Aorta (tissue), 5 donors: ENCODE measurements around the gene ZNF81. TPM values are rescaled to one million over a fixed set of nuclear protein-coding genes. Genes with fewer than 3 reads are reported as not detected.
"Not testable (repeated sequence)": the region's sequence is repeated elsewhere in the genome, so short reads cannot be mapped to it uniquely, and the experiment has no call there.

Experiments
- ATAC-seq: fragments of 200-7000 bp; cut with Tn5 transposase; one replicate; pipeline ENCODE4 v1.9.1; 2022; ENCODE audit warnings: moderate library complexity; ENCODE audit not compliant: low FRiP score
- DNase-seq, 2 donors: peaks; one replicate each; pipeline ENCODE4 v3.0.0-alpha.2; 2020
- H3K27ac ChIP-seq, 2 donors: one replicate each; pipeline ENCODE4 v1.5.1; 2013; ENCODE audit warnings: low read length in 2 of 2, mild to moderate bottlenecking in 2 of 2, moderate library complexity in 2 of 2, control low read depth in 1 of 2, inconsistent platforms in 1 of 2, low read depth in 1 of 2
- H3K27me3 ChIP-seq, 2 donors: one replicate each; pipeline ENCODE4 v1.6.1; 2013; ENCODE audit warnings: control low read depth in 1 of 2, low read length in 1 of 2, mild to moderate bottlenecking in 1 of 2, moderate library complexity in 1 of 2; ENCODE audit not compliant: insufficient read depth in 2 of 2, control insufficient read depth in 1 of 2
- H3K36me3 ChIP-seq, 2 donors: one replicate each; pipeline ENCODE4 v1.6.1; 2013; ENCODE audit warnings: control low read depth in 1 of 2, low read length in 1 of 2, mild to moderate bottlenecking in 1 of 2; ENCODE audit not compliant: insufficient read depth in 2 of 2, control insufficient read depth in 1 of 2
- H3K4me1 ChIP-seq, 2 donors: one replicate each; pipeline ENCODE4 v1.6.1; 2013; ENCODE audit warnings: low read length in 2 of 2, control low read depth in 1 of 2, mild to moderate bottlenecking in 1 of 2, moderate library complexity in 1 of 2; ENCODE audit not compliant: insufficient read depth in 2 of 2, control insufficient read depth in 1 of 2
- H3K4me3 ChIP-seq, 2 donors: one replicate each; pipeline ENCODE4 v1.5.1; 2013; ENCODE audit warnings: low read length in 2 of 2, control low read depth in 1 of 2, mild to moderate bottlenecking in 1 of 2
- H3K9me3 ChIP-seq: one replicate; pipeline ENCODE4 v1.6.1; 2013; ENCODE audit warnings: mild to moderate bottlenecking, low read length; ENCODE audit not compliant: control insufficient read depth
- WGBS, 2 donors: extraction: QIAGEN DNeasy Blood & Tissue Kit; methylation state at CpG; one replicate each; pipeline ENCODE4 v1.1.7; 2013; 5-methylcytosine and 5-hydroxymethylcytosine counted together
- intact Hi-C, 2 donors: fragments of 100-400 bp; cut with DNase I; formaldehyde crosslinking; loops; one replicate each; pipeline versions ENCODE4 v1.14.2 to v1.15.0; 2022
- polyA plus RNA-seq, 2 donors: library from polyadenylated mRNA; stranded (reverse); fragments of 200-250 nt; gene quantifications; one replicate each; pipeline ENCODE4 v1.2.3, GENCODE V29; 2013
- total RNA-seq, 2 donors: library from RNA; stranded (reverse); fragmentation: NEBNext Ultra II Directional; extraction: Animal tissue kit (Norgen Biotek cat#: 25700); gene quantifications; one replicate each; pipeline ENCODE4 v1.2.1, GENCODE V29; 2021
- donor health status: healthy with polysubstance abuse.
- donor health status: Bipolar disorder and iron deficiency.
- donor health status: DM: no; HTN: no; CAD: no.
- donor health status: DM: no; HTN: no; CAD: no.
- donor health status: DM: yes; HTN: yes; CAD: no.

Gene ZNF81
- total and polyA plus RNA-seq, 4 donors, result 1.1 to 13.3 (median 5.7) TPM

DNA sequence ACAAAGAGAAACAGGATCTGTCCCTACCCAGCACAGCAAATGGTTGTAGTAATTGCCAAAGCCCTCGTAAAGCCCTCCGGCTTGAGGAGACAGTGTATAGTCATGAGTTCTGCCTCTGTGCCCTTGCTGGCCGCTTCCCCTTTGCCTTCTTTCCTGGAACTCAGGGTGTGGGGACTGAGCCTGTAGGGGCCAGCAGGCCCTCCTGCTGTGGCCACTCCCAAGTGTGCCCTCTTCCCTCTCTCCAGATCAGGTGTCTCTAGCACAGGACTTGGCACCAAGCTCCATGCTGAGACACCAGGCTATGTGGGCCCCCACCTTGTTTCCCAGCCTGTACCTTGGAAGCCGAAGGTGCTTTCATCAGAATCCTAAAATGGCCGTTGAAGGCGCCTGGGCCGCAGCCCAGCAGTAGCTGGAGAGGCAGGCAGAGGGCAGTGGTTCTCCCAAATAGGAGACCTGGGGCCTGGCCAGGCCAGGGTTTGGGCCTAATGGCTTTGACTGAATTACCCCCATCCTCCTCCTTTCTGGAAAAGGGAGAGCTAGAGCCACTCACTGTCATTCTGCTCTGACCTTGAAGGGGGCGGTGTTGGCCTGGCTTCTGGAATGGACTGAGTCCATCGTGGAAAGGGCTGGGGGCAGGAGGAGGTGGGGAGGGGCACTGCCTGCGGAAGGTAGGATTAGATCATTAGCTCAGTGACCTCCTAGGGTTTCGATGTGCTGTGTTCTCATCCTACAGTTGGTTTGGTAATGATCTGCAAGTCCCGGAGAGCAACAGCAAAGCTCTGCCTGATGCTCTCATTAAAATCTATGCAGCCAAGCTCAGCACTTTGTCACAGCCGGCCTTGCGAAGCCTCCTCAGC lies 30.1 kb upstream of the ZNF81 start:
- 78 to 84% methylated on average over 12 to 13 of the region's 14 CpGs for WGBS, 2 donors
- H3K4me3 ChIP-seq, H3K27me3 ChIP-seq, intact Hi-C loops, H3K27ac ChIP-seq, H3K9me3 ChIP-seq, DNase-seq, ATAC-seq, H3K4me1 ChIP-seq, H3K36me3 ChIP-seq: not testable (repeated sequence)

DNA sequence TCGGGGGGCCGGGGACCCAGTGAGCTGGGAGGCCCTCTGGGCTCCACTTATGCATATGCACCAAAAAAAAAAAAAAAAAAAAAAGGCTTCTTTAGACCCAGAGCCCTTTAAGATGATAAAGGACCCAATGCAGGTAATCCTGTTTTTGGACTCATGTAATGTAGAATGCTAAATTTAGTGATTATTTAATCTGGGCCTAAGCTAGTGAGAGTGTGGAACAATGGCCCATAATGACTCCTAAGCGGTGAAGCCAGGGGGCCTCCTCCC lies 29.5 kb upstream of the ZNF81 start:
- H3K4me3 ChIP-seq, ATAC-seq, H3K27me3 ChIP-seq, intact Hi-C loops, H3K9me3 ChIP-seq, H3K27ac ChIP-seq, H3K4me1 ChIP-seq, DNase-seq, H3K36me3 ChIP-seq: not testable (repeated sequence)
- WGBS, 2 donors, result 45 to 72% methylated on average over 3 of the region's 3 CpGs

DNA sequence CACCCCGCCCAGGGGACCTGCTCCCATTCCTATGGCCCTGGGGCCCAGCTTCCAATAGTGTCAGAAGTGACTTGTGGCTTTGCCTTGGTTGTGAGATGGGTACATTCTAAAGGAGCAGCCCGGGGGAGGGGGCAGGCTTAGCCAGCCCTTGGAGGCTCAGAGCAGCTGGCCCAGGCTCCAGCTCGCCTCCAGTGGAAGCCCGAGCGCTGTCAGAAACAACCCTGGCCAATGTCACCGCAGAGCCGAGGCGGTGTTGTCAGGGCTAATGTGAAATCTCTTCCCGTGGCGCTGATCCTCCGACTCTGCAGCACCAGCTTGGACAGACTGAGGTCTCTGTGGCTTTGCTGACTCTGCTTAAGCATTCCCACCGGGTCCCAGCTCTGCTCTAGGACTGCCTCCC lies 29.2 kb upstream of the ZNF81 start:
- DNase-seq (no peak), ATAC-seq (peak; percentile 19)
- H3K27me3 ChIP-seq, result no peaks in the 10 kb centered on the region
- no peaks in the 10 kb centered on the region for H3K9me3 ChIP-seq
- no peaks in the 10 kb centered on the region for H3K36me3 ChIP-seq
- H3K4me1 ChIP-seq, result no peaks in the 10 kb centered on the region
- no peak overlapping the region for H3K4me3 ChIP-seq
- 56 to 61% methylated on average over 11 to 12 of the region's 12 CpGs for WGBS, 2 donors
- no peak overlapping the region for H3K27ac ChIP-seq
- intact Hi-C loops, result no loop called here

DNA sequence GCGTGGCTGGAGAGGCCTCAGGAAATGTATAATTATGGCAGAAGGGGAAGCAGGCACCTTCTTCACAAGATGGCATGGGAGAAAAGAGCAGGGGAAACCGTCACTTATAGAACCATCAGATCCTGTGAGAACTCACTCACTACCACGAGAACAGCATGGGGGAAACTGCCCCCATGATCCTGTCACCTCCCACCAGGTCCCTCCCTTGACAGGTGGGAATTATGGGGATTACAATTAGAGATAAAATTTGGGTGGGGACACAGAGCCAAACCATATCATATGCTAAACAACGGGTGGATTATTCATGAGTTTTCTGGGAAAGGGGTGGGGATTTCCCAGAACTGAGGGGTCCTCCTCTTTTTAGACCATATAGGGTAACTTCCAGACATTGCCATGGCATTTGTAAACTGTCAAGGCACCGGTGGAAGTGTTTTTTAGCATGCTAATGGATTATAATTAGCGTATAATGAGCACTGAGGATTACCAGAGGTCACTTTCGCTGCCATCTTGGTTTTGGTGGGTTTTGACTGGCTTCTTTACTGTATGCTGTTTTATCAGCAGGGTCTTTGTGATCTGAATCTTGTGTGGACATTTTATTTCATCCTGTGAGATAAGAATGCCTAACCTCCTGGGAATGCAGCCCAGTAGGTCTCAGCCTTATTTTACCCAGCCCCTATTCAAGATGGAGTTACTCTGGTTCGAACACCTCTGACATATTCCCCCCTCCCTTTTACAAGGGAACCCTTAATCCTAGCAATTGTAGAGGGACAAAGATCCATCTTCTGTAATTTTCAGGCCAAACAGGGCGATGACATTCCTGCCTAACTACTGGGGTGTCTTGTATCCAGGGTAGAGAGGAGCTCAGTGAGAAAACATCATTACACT lies 27.6 kb upstream of the ZNF81 start:
- no peaks in the 10 kb centered on the region for H3K27me3 ChIP-seq
- WGBS, 2 donors, result 58 to 75% methylated on average over 9 of the region's 9 CpGs
- H3K27ac ChIP-seq, result no peak overlapping the region
- ATAC-seq (no peak), DNase-seq (no peak)
- no peak overlapping the region for H3K4me3 ChIP-seq
- no peaks in the 10 kb centered on the region for H3K4me1 ChIP-seq
- intact Hi-C loops, result no loop called here
- H3K36me3 ChIP-seq, result no peaks in the 10 kb centered on the region
- H3K9me3 ChIP-seq, result no peaks in the 10 kb centered on the region

DNA sequence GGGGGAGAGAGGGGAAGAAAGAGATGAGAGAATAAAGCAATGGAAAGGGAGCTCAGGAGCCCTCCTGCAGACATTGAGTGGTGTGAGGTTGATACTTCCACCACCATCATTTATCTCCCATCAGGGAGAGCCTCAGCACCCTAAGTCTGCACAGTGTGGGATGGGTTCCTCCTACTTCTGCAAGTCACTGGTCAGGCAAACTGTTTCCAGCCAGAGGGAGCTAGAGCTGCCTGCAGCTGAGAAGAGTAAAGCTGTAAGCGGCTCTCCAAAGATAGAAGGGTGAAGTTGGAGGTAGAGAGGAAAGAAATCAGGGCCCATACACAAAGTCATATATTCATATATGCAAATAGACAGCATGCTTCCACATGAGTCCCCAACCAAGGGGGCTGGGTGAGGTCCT lies 21.9 kb upstream of the ZNF81 start:
- intact Hi-C loops, result no loop called here
- WGBS, 2 donors, result 45 to 69% methylated on average over 1 of the region's 1 CpG
- Histone ChIP-seq H3K27me3 (no peaks in the 10 kb centered on the region), H3K4me3 (no peak overlapping the region), H3K27ac (no peak overlapping the region), H3K9me3 (no peaks in the 10 kb centered on the region), H3K36me3 (no peaks in the 10 kb centered on the region), H3K4me1 (no peaks in the 10 kb centered on the region)
- DNase-seq (no peak), ATAC-seq (no peak)

DNA sequence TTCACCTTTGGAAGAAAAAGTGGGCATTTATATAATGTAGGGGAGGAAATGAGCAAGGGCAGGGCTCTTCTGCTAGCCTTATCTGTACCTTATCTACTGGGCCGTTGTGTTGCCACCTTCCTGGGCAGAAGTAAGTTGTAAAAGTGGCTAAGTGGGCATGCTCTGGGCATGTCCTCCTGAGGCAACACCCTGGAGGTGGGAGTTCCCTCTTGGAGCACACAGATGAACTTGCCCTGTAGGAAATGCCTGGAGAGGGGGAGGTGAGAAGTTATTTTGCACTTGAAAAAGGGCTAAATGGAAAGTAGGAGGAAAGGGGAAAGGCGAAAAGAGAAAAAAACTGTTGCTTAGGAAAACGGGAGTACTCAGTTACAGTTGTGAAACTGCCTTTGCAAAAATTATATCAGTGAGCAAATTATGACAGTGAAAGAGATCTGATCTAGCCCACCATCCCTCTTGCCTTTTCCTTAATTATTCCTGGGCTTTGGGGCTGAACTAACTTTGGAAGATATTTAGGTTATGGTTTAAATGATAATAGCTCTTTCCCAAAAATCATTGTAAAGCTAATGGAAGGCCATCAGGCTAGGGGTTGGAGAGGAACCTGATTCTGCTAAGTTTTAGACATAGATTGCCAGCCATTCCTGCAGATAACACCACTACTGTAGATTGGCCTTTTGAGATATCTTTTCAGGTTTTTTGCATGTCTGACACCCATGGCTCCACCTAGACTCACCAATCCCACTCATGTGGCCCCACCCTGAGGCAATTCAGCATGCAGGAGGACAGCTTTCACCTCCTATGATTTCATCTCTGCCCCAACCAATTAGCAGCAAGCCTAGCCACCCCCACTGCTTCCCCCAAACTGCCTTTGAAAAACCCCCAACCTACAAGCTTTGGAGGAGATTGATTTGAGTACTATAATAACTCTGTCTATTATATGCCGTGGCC lies 20.5 kb upstream of the ZNF81 start:
- Histone ChIP-seq H3K4me1 (no peaks in the 10 kb centered on the region), H3K27me3 (no peaks in the 10 kb centered on the region), H3K36me3 (no peaks in the 10 kb centered on the region), H3K27ac (no peak overlapping the region), H3K4me3 (no peak overlapping the region), H3K9me3 (no peaks in the 10 kb centered on the region)
- intact Hi-C loops, result no loop called here
- 39 to 43% methylated on average over 4 of the region's 4 CpGs for WGBS, 2 donors
- ATAC-seq (no peak), DNase-seq (no peak)

DNA sequence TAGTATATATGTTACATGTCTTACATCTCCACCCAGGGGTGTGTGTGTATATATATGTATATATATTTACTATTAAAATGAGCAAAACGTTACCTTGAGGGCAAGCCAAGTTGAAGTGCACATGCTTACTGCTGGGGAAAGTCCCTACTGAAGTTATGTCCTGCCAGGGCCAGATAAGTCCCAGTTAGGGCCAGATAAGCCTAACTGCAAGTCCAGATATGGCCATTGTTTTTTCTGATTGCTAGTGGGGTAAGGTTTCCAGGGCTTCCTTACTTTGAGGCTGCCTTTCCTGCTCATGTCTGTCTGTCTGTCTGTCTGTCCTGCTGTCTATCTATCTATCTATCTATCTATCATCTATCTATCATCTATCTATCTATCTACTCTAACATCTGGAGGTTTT lies 19.3 kb upstream of the ZNF81 start:
- Histone ChIP-seq H3K27ac (no peak overlapping the region), H3K4me3 (no peak overlapping the region), H3K36me3 (no peaks in the 10 kb centered on the region), H3K9me3 (no peaks in the 10 kb centered on the region), H3K27me3 (no peaks in the 10 kb centered on the region), H3K4me1 (no peaks in the 10 kb centered on the region)
- WGBS, 2 donors, result 9 to 15% methylated on average over 1 of the region's 1 CpG
- intact Hi-C loops, result no loop called here
- no peak for ATAC-seq
- no peak for DNase-seq

DNA sequence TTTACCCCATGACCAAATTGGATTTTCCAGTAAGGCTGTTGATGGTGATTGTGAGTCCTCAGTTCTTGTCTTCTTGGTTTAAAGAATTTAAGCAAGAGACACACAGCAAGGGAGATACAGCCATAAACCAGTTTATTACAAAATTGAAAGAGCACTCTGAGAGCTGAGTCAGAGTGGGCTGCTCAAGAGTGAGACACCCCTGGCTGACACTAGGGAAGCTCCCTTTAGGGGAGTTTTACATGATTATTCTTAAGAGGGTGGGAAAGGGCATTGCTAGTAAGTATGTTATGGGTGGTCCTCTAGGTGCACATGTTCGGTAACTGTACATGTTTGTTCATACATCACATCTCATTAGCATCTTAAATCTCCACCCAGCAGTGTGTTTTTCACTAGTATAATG lies 18.8 kb upstream of the ZNF81 start:
- ATAC-seq (no peak), DNase-seq (no peak)
- Histone ChIP-seq H3K4me3 (no peak overlapping the region), H3K36me3 (no peaks in the 10 kb centered on the region), H3K9me3 (no peaks in the 10 kb centered on the region), H3K4me1 (no peaks in the 10 kb centered on the region), H3K27me3 (no peaks in the 10 kb centered on the region), H3K27ac (no peak overlapping the region)
- intact Hi-C loops, result no loop called here
- 83 to 88% methylated on average over 1 of the region's 1 CpG for WGBS, 2 donors
